BE2C (cell line): Measurements from ENCODE around the gene HOXC9.

Experiments used
- DNase-seq: peaks from one replicate; pipeline ENCODE4 v3.0.0-alpha.2; 2020
- H3K27me3 ChIP-seq: fragments of 250-450 bp; sonication (Bioruptor Pico); 2 replicates; pipeline ENCODE4 v1.5.1; 2020; ENCODE audit warnings: mild to moderate bottlenecking
- H3K36me3 ChIP-seq: fragments of 250-450 bp; sonication (Bioruptor Pico); 2 replicates; pipeline ENCODE4 v1.5.1; 2020; ENCODE audit warnings: mild to moderate bottlenecking
- H3K4me1 ChIP-seq: fragments of 250-450 bp; sonication (Bioruptor Pico); 2 replicates; pipeline ENCODE4 v1.5.1; 2020
- H3K4me3 ChIP-seq: 2 replicates; pipeline ENCODE4 v1.5.1; 2011; ENCODE audit warnings: low read depth, low read length
- H3K9me3 ChIP-seq: fragments of 250-450 bp; sonication (Bioruptor Pico); 2 replicates; pipeline ENCODE4 v1.5.1; 2020
- CTCF ChIP-seq: IDR thresholded peaks from 2 replicates; pipeline ENCODE4 v1.5.1; 2012; ENCODE audit warnings: mild to moderate bottlenecking, low read depth, low read length

HOXC9 gene

GRCh38 chr12:53985994-53986685 lies 13.8 kb upstream of the HOXC9 start:
- peaks cover 8% of the 10 kb centered on the region for H3K4me1 ChIP-seq
- H3K4me3 ChIP-seq, result peak overlapping the region; percentile 75
- no peaks in the 10 kb centered on the region for H3K9me3 ChIP-seq
- peaks cover 21% of the 10 kb centered on the region for H3K27me3 ChIP-seq
- no peaks in the 10 kb centered on the region for H3K36me3 ChIP-seq
- no peak; the same call in 1 of the 2 replicates for TF ChIP-seq CTCF
- DNase-seq, result no peak

- peaks cover 21% of the 10 kb centered on the region for H3K27me3 ChIP-seq
- peaks cover 8% of the 10 kb centered on the region for H3K4me1 ChIP-seq
- no peak for TF ChIP-seq CTCF
- H3K4me3 ChIP-seq, result peak overlapping the region; percentile 75
- H3K9me3 ChIP-seq, result no peaks in the 10 kb centered on the region
- H3K36me3 ChIP-seq, result no peaks in the 10 kb centered on the region
- no peak for DNase-seq
Observed at GRCh38 chr12:53986686-53987483, 13.1 kb upstream of the HOXC9 start.

GRCh38 chr12:53987787-53988230 lies 12.2 kb upstream of the HOXC9 start:
- Histone ChIP-seq H3K36me3 (no peaks in the 10 kb centered on the region), H3K4me1 (peaks cover 8% of the 10 kb centered on the region), H3K4me3 (no peak overlapping the region), H3K9me3 (no peaks in the 10 kb centered on the region), H3K27me3 (peaks cover 21% of the 10 kb centered on the region)
- DNase-seq, result no peak
- no peak for TF ChIP-seq CTCF

- no peak for TF ChIP-seq CTCF
- DNase-seq, result no peak
- H3K4me3 ChIP-seq, result peak overlapping the region; percentile 35
- no peaks in the 10 kb centered on the region for H3K9me3 ChIP-seq
- H3K36me3 ChIP-seq, result no peaks in the 10 kb centered on the region
- H3K4me1 ChIP-seq, result peaks cover 8% of the 10 kb centered on the region
- peaks cover 21% of the 10 kb centered on the region for H3K27me3 ChIP-seq
Observed at GRCh38 chr12:53988541-53989226, 11.3 kb upstream of the HOXC9 start.

GRCh38 chr12:53989227-53990113 lies 10.5 kb upstream of the HOXC9 start:
- peak overlapping the region; percentile 35 for H3K4me3 ChIP-seq
- no peaks in the 10 kb centered on the region for H3K36me3 ChIP-seq
- peaks cover 21% of the 10 kb centered on the region for H3K27me3 ChIP-seq
- DNase-seq, result peak; percentile 58
- no peaks in the 10 kb centered on the region for H3K9me3 ChIP-seq
- H3K4me1 ChIP-seq, result peaks cover 8% of the 10 kb centered on the region
- TF ChIP-seq CTCF, result peak; percentile 68
